Stimulated activated CD8-positive, alpha-beta memory T cell treated with anti-CD3 and anti-CD28 coated beads, Interleukin-4, amount 100 ng/mL, for 4 hours (primary cell): Measurements from ENCODE around the gene CNIH3.

Experiments used
- DNase-seq, 2 donors: peaks; one replicate each; pipeline ENCODE4 v3.0.0-alpha.2; 2020; ENCODE audit warnings: low read depth in 2 of 2, low spot score in 1 of 2

The CNIH3 gene

GRCh38 chr1:224739997-224740684, 124.0 kb downstream of the CNIH3 start:
- DNase-seq = no peak

GRCh38 chr1:224740685-224741052, 124.6 kb downstream of the CNIH3 start:
- no peak for DNase-seq

GRCh38 chr1:224742349-224742748, 126.2 kb downstream of the CNIH3 start:
- DNase-seq = no peak

- DNase-seq = no peak
Measured at GRCh38 chr1:224743608-224744164, 127.6 kb downstream of the CNIH3 start.

GRCh38 chr1:224744521-224744920, 128.4 kb downstream of the CNIH3 start:
- no peak for DNase-seq

- no peak for DNase-seq
Measured at GRCh38 chr1:224745394-224745793, 129.3 kb downstream of the CNIH3 start.

GRCh38 chr1:224745924-224746323, 129.8 kb downstream of the CNIH3 start:
- no peak for DNase-seq

- DNase-seq = no peak
Measured at GRCh38 chr1:224747578-224747977, 131.5 kb downstream of the CNIH3 start.

- DNase-seq = no peak
Measured at GRCh38 chr1:224749916-224750315, 133.8 kb downstream of the CNIH3 start.

GRCh38 chr1:224751624-224752311, 135.7 kb downstream of the CNIH3 start:
- no peak for DNase-seq

GRCh38 chr1:224753491-224753890, 137.4 kb downstream of the CNIH3 start:
- no peak for DNase-seq

GRCh38 chr1:224755586-224755985, 139.5 kb downstream of the CNIH3 start:
- DNase-seq = no peak

GRCh38 chr1:224757508-224757907, 141.4 kb downstream of the CNIH3 start:
- DNase-seq = no peak

- no peak for DNase-seq
Measured at GRCh38 chr1:224759135-224759534, 143.0 kb downstream of the CNIH3 start.

- DNase-seq = no peak
Measured at GRCh38 chr1:224759681-224760091, 143.6 kb downstream of the CNIH3 start.

- DNase-seq = no peak
Measured at GRCh38 chr1:224760163-224760562, 144.0 kb downstream of the CNIH3 start.

GRCh38 chr1:224761245-224761644, 145.1 kb downstream of the CNIH3 start:
- no peak for DNase-seq

- no peak for DNase-seq
Measured at GRCh38 chr1:224762046-224762445, 145.9 kb downstream of the CNIH3 start.

GRCh38 chr1:224762701-224763100, 146.6 kb downstream of the CNIH3 start:
- DNase-seq = no peak

GRCh38 chr1:224763126-224763775, 147.1 kb downstream of the CNIH3 start:
- DNase-seq = no peak

- no peak for DNase-seq
Measured at GRCh38 chr1:224766266-224766665, 150.1 kb downstream of the CNIH3 start.

- DNase-seq = no peak
Measured at GRCh38 chr1:224767031-224767430, 150.9 kb downstream of the CNIH3 start.
